ENCODE data around the gene CLIC5. TPM values are rescaled to one million over a fixed set of nuclear protein-coding genes. Genes with fewer than 3 reads are reported as not detected.

Gene CLIC5
- total and polyA plus RNA-seq, 12 donors, result 0.94 to 5.6 (median 1.6) TPM

GRCh38 chr6:45987856-45988255 is 27.8 kb downstream of the CLIC5 start:
- WGBS, 4 donors, result 100% methylated on average over 1 of the region's 1 CpG
- H3K4me1 ChIP-seq (replicated peaks in 1 of 2), result no peaks in the 10 kb centered on the region
- intact Hi-C loops (cut with DNase I), result no loop called here
- no peaks in the 10 kb centered on the region for H3K36me3 ChIP-seq (replicated peaks in 1 of 2)
- DNase-seq, result no peak
- no peak overlapping the region for H3K4me3 ChIP-seq
- H3K27ac ChIP-seq, result no peak overlapping the region
- no peaks in the 10 kb centered on the region for H3K27me3 ChIP-seq
- no peak for TF ChIP-seq POLR2A (IDR thresholded peaks at IDR 0.05)
- TF ChIP-seq CTCF (IDR thresholded peaks at IDR 0.05), result no peak
- no peaks in the 10 kb centered on the region for H3K9me3 ChIP-seq (replicated peaks in 1 of 3)

- H3K9me3 ChIP-seq (replicated peaks in 1 of 3), result no peaks in the 10 kb centered on the region
- H3K27me3 ChIP-seq, result no peaks in the 10 kb centered on the region
- TF ChIP-seq CTCF (IDR thresholded peaks at IDR 0.05) (no peak), POLR2A (IDR thresholded peaks at IDR 0.05) (no peak)
- H3K27ac ChIP-seq, result no peak overlapping the region
- H3K4me1 ChIP-seq (replicated peaks in 1 of 2), result no peaks in the 10 kb centered on the region
- H3K36me3 ChIP-seq (replicated peaks in 1 of 2), result no peaks in the 10 kb centered on the region
- no peak overlapping the region for H3K4me3 ChIP-seq
- DNase-seq, result no peak
- intact Hi-C loops (cut with DNase I), result no loop called here
Measured at GRCh38 chr6:45986746-45987274, 28.9 kb downstream of the CLIC5 start.

- Histone ChIP-seq H3K9me3 (replicated peaks in 1 of 3) (no peaks in the 10 kb centered on the region), H3K27ac (no peak overlapping the region), H3K4me1 (replicated peaks in 1 of 2) (no peaks in the 10 kb centered on the region), H3K36me3 (replicated peaks in 1 of 2) (no peaks in the 10 kb centered on the region), H3K4me3 (no peak overlapping the region), H3K27me3 (no peaks in the 10 kb centered on the region)
- DNase-seq, result no peak
- 78 to 88% (median 86%) methylated on average over 5 of the region's 5 CpGs for WGBS, 4 donors
- no peak for TF ChIP-seq CTCF (IDR thresholded peaks at IDR 0.05)
- intact Hi-C loops (cut with DNase I), result no loop called here
Measured at GRCh38 chr6:45984788-45985425, 30.8 kb downstream of the CLIC5 start.

GRCh38 chr6:45984347-45984746 is 31.3 kb downstream of the CLIC5 start:
- TF ChIP-seq POLR2A (IDR thresholded peaks at IDR 0.05) (no peak), CTCF (IDR thresholded peaks at IDR 0.05) (no peak)
- no peaks in the 10 kb centered on the region for H3K36me3 ChIP-seq (replicated peaks in 1 of 2)
- H3K27me3 ChIP-seq, result no peaks in the 10 kb centered on the region
- no peaks in the 10 kb centered on the region for H3K4me1 ChIP-seq (replicated peaks in 1 of 2)
- intact Hi-C loops (cut with DNase I), result no loop called here
- H3K9me3 ChIP-seq (replicated peaks in 1 of 3), result no peaks in the 10 kb centered on the region
- H3K4me3 ChIP-seq, result no peak overlapping the region
- no peak for DNase-seq
- no peak overlapping the region for H3K27ac ChIP-seq
- WGBS, 4 donors, result 86 to 93% (median 90%) methylated on average over 7 of the region's 7 CpGs

Measured in adrenal gland (tissue), 12 donors.